HepG2 (cell line): ENCODE data around the gene NR3C2. TPM values are rescaled to one million over a fixed set of nuclear protein-coding genes. Genes with fewer than 3 reads are reported as not detected.

Experiments used
- ATAC-seq: fragments of 200-7000 bp; cut with Tn5 transposase; 3 replicates; pipeline ENCODE4 v1.9.1; 2020; ENCODE audit warnings: mild to moderate bottlenecking, moderate library complexity
- BruUV-seq: library from RNA; stranded (reverse); fragments of 400-500 nt; replicated peaks from 2 replicates; lab custom pipeline; 2021; lab: Mats Ljungman, UMichigan
- CTCF ChIA-PET: fragments of 300-600 bp; formaldehyde crosslinking; extraction: SDS; loops from one replicate; lab custom pipeline; 2021; ENCODE audit warnings: low total read pairs, inconsistent platforms, low intra/inter-chr PET ratio; lab: Yijun Ruan, JAX
- POLR2A ChIA-PET: fragments of 350-600 bp; sonication (Branson Sonifier 250); formaldehyde crosslinking; loops from one replicate; lab custom pipeline; 2020; ENCODE audit warnings: antibody characterized with exemption, inconsistent platforms; lab: Yijun Ruan, JAX
- DNase-seq: peaks from one replicate; pipeline ENCODE4 v3.0.0-alpha.2; 2015; ENCODE audit warnings: low spot score
- FAIRE-seq: peaks from 3 replicates; lab custom pipeline; 2011; peaks lifted over from hg19 to GRCh38; lab: Jason Lieb, UNC
- H2AFZ ChIP-seq: one replicate; pipeline ENCODE4 v1.6.1; 2011; ENCODE audit warnings: low read length, inconsistent platforms
- H3K27ac ChIP-seq: fragments of 300-600 bp; 3 replicates; pipeline ENCODE4 v1.8.0; 2011; ENCODE audit warnings: mixed run types, mild to moderate bottlenecking, mixed read lengths, low read length, inconsistent platforms; ENCODE audit not compliant: insufficient read depth; ENCODE audit errors: extremely low read length
- H3K27me3 ChIP-seq, 2 experiments: fragments of 200-600 bp in 1 of 2; 2 replicates in 1 of 2; 3 replicates in 1 of 2; pipeline versions ENCODE4 v1.6.0 to v1.8.0; 2011; ENCODE audit warnings: low read length in 2 of 2, mild to moderate bottlenecking in 2 of 2, moderate library complexity in 2 of 2, inconsistent platforms in 1 of 2; ENCODE audit not compliant: insufficient read depth in 2 of 2, control insufficient read depth in 1 of 2
- H3K36me3 ChIP-seq, 2 experiments: fragments of 200-600 bp in 1 of 2; replicated peaks in 1 of 2; 2 replicates in 1 of 2; 3 replicates in 1 of 2; pipeline versions ENCODE4 v1.5.1 to v1.8.0; 2011; ENCODE audit warnings: low read length in 2 of 2, inconsistent platforms in 1 of 2; ENCODE audit not compliant: insufficient read depth in 2 of 2, control insufficient read depth in 1 of 2
- H3K4me1 ChIP-seq: 2 replicates; pipeline ENCODE4 v1.5.1; 2012; ENCODE audit warnings: low read length, inconsistent platforms; ENCODE audit not compliant: insufficient read depth
- H3K4me2 ChIP-seq: 2 replicates; pipeline ENCODE4 v1.6.0; 2011; ENCODE audit warnings: low read depth, low read length, inconsistent platforms
- H3K4me3 ChIP-seq, 3 experiments: fragments of 200-600 bp in 1 of 3; sonication (generic), shearing (Covaris generic) in 1 of 3; replicated peaks in 1 of 3; 2 replicates each; pipeline ENCODE4 v1.5.1; 2011 to 2016; ENCODE audit warnings: low read length in 3 of 3, inconsistent platforms in 2 of 3, low read depth in 2 of 3, mild to moderate bottlenecking in 2 of 3, control low read depth in 1 of 3, mixed read lengths in 1 of 3; ENCODE audit not compliant: insufficient read depth in 1 of 3
- H3K79me2 ChIP-seq: one replicate; pipeline ENCODE4 v1.6.1; 2011; ENCODE audit warnings: low read length, inconsistent platforms; ENCODE audit not compliant: insufficient read depth
- H3K9ac ChIP-seq: 2 replicates; pipeline ENCODE4 v1.6.0; 2011; ENCODE audit warnings: mild to moderate bottlenecking, low read depth, low read length, inconsistent platforms; ENCODE audit not compliant: insufficient read depth
- H3K9me3 ChIP-seq: 2 replicates; pipeline ENCODE4 v1.5.1; 2012; ENCODE audit warnings: mild to moderate bottlenecking, low read length
- H4K20me1 ChIP-seq: 2 replicates; pipeline ENCODE4 v1.6.0; 2011; ENCODE audit warnings: inconsistent platforms, mild to moderate bottlenecking, low read length, moderate library complexity; ENCODE audit not compliant: insufficient read depth
- BCL6 ChIP-seq: IDR thresholded peaks from 2 replicates; pipeline ENCODE4 v1.6.1; 2016; ENCODE audit warnings: missing genetic modification reagents, missing compliant biosample characterization
- EHMT2 ChIP-seq: fragments of 200-600 bp; sonication (generic); IDR thresholded peaks from 2 replicates; pipeline ENCODE4 v1.7.0; 2017; ENCODE audit warnings: antibody characterized with exemption, low read depth, low read length, borderline replicate concordance
- HNRNPLL ChIP-seq: fragments of 200-400 bp; formaldehyde crosslinking; IDR thresholded peaks from 2 replicates; pipeline ENCODE4 v1.6.1; 2017; ENCODE audit warnings: mild to moderate bottlenecking, low read depth, low read length; ENCODE audit not compliant: poor library complexity, severe bottlenecking
- MIXL1 ChIP-seq: IDR thresholded peaks from 2 replicates; pipeline ENCODE4 v1.6.1; 2016
- MTF2 ChIP-seq: sonication (generic); formaldehyde crosslinking; IDR thresholded peaks from 2 replicates; pipeline ENCODE4 v1.5.0; 2020; ENCODE audit warnings: missing genetic modification reagents, borderline replicate concordance
- PHF8 ChIP-seq: sonication (generic); formaldehyde crosslinking; IDR thresholded peaks from 2 replicates; pipeline ENCODE4 v1.5.0; 2020; ENCODE audit warnings: missing genetic modification reagents
- SUZ12 ChIP-seq: fragments of 150-350 bp; IDR thresholded peaks from 2 replicates; pipeline ENCODE4 v1.6.1; 2014; ENCODE audit warnings: low read depth, low read length
- U2AF2 ChIP-seq: fragments of 200-400 bp; formaldehyde crosslinking; IDR thresholded peaks from 2 replicates; pipeline ENCODE4 v1.6.1; 2017; ENCODE audit warnings: low read depth, mild to moderate bottlenecking, low read length
- ZNF224 ChIP-seq: sonication (generic); formaldehyde crosslinking; IDR thresholded peaks from 2 replicates; pipeline ENCODE4 v1.5.0; 2020; ENCODE audit warnings: mild to moderate bottlenecking, missing genetic modification reagents
- ZNF329 ChIP-seq: sonication (generic); formaldehyde crosslinking; IDR thresholded peaks from 2 replicates; pipeline ENCODE4 v1.9.0; 2021; ENCODE audit warnings: low read depth, mild to moderate bottlenecking, missing genetic modification reagents
- ZNF33A ChIP-seq: sonication (generic); formaldehyde crosslinking; IDR thresholded peaks from 2 replicates; pipeline ENCODE4 v1.5.1; 2020; ENCODE audit warnings: missing genetic modification reagents, mild to moderate bottlenecking, moderate library complexity, borderline replicate concordance
- ZNF770 ChIP-seq: sonication (generic); formaldehyde crosslinking; IDR thresholded peaks from 2 replicates; pipeline ENCODE4 v1.5.0; 2020; ENCODE audit warnings: mild to moderate bottlenecking, missing genetic modification reagents
- ZNF777 ChIP-seq: sonication (generic); formaldehyde crosslinking; IDR thresholded peaks from 2 replicates; pipeline ENCODE4 v1.4.0; 2020; ENCODE audit warnings: missing genetic modification reagents
- WGBS: methylation state at CpG from one replicate; pipeline ENCODE4 v1.1.6; 2017; ENCODE audit warnings: low lambda C conversion rate; 5-methylcytosine and 5-hydroxymethylcytosine counted together
- in situ Hi-C: cut with HindIII; loops from 2 replicates; pipeline ENCODE4 v1.10.0; 2017; ENCODE audit warnings: low pct_unique_long_range_greater_than_20kb; ENCODE audit not compliant: extremely low pct_ligation_motif_present
- intact Hi-C: fragments of 100-400 bp; cut with micrococcal nuclease; formaldehyde crosslinking; loops from one replicate; pipeline ENCODE4 v1.10.0; 2022; ENCODE audit not compliant: unreplicated experiment
- polyA plus RNA-seq, 8 experiments: library from polyadenylated mRNA; depleted of rRNA in 3 of 8; stranded (reverse) in 7 of 8; unstranded in 1 of 8; fragments of >200 nt; fragmentation: Illumina TruSeq in 4 of 8; extraction: Trizol in 4 of 8; gene quantifications; 2 replicates each; pipeline versions ENCODE4 v1.2.1 to v1.2.3, GENCODE V29; 2011 to 2016; ENCODE audit warnings: low read depth in 4 of 8, missing spikeins in 1 of 8, mixed read lengths in 1 of 8; ENCODE audit not compliant: insufficient read depth in 1 of 8
- total RNA-seq, 5 experiments: library from RNA; depleted of rRNA; stranded (reverse); fragments of >200 nt; fragmentation: Illumina TruSeq; extraction: Trizol; gene quantifications; 2 replicates each; pipeline ENCODE4 v1.2.3, GENCODE V29; 2016; ENCODE audit warnings: low read depth in 1 of 5
- TF ChIP-seq, protein P1 (sequence below): sonication (generic); formaldehyde crosslinking; IDR thresholded peaks from 2 replicates; pipeline ENCODE4 v1.4.0; 2020; ENCODE audit warnings: mild to moderate bottlenecking, missing genetic modification reagents
- TF ChIP-seq, protein P2 (sequence below): sonication (generic); formaldehyde crosslinking; IDR thresholded peaks from 2 replicates; pipeline ENCODE4 v1.4.0; 2020; ENCODE audit warnings: mild to moderate bottlenecking, missing genetic modification reagents

Gene NR3C2
- total and polyA plus RNA-seq, 2 of the 13 experiments (the other 11 are each of a cell fraction or from before 2014, with no cell fraction given), result 0.26 to 0.46 TPM

DNA sequence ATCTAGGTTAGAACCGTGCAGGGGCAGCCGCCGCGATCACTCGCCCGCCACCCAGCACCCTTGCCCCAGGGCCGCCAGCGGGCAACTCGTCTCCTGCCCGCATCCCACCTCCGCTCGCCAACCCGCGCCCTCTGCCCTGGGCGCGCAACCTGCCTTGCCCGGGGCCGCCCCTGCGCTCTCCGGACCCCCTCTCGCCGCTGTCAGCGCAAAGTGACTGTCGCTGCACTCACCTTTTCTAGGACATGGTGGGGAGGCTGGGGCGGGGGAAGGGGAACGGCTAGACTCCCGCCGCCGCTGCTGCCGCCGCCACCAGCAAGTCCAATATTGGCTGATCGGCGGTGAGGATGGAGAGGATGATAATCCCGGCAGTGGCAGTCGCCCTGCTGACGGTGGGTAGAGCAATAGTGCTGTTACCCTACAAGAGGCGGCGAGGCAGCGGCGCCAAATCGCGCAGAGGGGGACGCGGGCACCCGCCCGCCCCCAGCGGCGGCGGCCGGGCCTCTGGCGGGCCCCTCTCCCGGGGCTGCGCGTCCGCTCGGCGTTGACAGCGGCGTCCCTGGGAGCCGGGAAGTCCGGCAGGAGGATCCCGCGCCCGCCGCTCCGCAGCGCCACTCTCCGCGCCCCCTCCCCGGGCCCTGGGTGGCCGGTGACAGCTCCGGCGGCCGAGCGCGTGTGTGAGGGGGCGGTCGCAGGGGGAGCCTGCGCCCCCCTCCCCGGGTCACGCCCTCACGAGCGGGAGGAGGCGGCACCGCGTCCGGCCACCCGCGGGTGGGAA lies 2.3 kb upstream of the NR3C2 start (continued):
- TF ChIP-seq ZNF770 (no peak), HNRNPLL (peak; percentile 86)
- TF ChIP-seq, all 625 proteins: peak for 4

- no peak for ATAC-seq
- CTCF ChIA-PET, result no interaction called here
- Histone ChIP-seq H2AFZ (no peak overlapping the region), H4K20me1 (no peaks in the 10 kb centered on the region), H3K4me3 (peak overlapping the region; percentile 57 to 69 (median 67)), H3K27ac (no peak overlapping the region), H3K4me2 (peak overlapping the region; percentile 100), H3K27me3 (peaks cover 0 to 44% of the 10 kb centered on the region in 2 experiments; a peak in 3 of 5 replicates), H3K9me3 (no peaks in the 10 kb centered on the region), H3K9ac (no peak overlapping the region), H3K4me1 (peaks cover 23% of the 10 kb centered on the region), H3K36me3 (no peaks in the 10 kb centered on the region), H3K79me2 (no peaks in the 10 kb centered on the region)
- 23% methylated on average over 6 of the region's 64 CpGs for WGBS
- FAIRE-seq, result no peak
- DNase-seq, result no peak
- POLR2A ChIA-PET, result no interaction called here
- no TSS peak for BruUV-seq
- intact Hi-C loops, result loop anchor here (5.0 to 10.0 kb wide), 2 partner anchors 66 to 149 kb away; no protein-coding TSS in a partner anchor
- in situ Hi-C loops, result no loop called here
- TF ChIP-seq SUZ12 (no peak), ZNF329 (CRISPR knock-in tag) (no peak), ZNF33A (no peak), ZNF777 (CRISPR knock-in tag) (peak; percentile 41; the same call in 1 of the 2 replicates), PHF8 (CRISPR knock-in tag) (0 out of 2 replicates have a peak, but pooled peaks have one; percentile 17), MIXL1 (CRISPR knock-in tag) (no peak), U2AF2 (no peak), BCL6 (CRISPR knock-in tag) (no peak), ZNF224 (CRISPR knock-in tag) (no peak), MTF2 (CRISPR knock-in tag) (0 out of 2 replicates have a peak, but pooled peaks have one; percentile 68), EHMT2 (no peak)
- TF ChIP-seq, protein P1, sequence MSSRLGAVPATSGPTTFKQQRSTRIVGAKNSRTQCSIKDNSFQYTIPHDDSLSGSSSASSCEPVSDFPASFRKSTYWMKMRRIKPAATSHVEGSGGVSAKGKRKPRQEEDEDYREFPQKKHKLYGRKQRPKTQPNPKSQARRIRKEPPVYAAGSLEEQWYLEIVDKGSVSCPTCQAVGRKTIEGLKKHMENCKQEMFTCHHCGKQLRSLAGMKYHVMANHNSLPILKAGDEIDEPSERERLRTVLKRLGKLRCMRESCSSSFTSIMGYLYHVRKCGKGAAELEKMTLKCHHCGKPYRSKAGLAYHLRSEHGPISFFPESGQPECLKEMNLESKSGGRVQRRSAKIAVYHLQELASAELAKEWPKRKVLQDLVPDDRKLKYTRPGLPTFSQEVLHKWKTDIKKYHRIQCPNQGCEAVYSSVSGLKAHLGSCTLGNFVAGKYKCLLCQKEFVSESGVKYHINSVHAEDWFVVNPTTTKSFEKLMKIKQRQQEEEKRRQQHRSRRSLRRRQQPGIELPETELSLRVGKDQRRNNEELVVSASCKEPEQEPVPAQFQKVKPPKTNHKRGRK (CRISPR knock-in tag), result no peak
- TF ChIP-seq, protein P2, sequence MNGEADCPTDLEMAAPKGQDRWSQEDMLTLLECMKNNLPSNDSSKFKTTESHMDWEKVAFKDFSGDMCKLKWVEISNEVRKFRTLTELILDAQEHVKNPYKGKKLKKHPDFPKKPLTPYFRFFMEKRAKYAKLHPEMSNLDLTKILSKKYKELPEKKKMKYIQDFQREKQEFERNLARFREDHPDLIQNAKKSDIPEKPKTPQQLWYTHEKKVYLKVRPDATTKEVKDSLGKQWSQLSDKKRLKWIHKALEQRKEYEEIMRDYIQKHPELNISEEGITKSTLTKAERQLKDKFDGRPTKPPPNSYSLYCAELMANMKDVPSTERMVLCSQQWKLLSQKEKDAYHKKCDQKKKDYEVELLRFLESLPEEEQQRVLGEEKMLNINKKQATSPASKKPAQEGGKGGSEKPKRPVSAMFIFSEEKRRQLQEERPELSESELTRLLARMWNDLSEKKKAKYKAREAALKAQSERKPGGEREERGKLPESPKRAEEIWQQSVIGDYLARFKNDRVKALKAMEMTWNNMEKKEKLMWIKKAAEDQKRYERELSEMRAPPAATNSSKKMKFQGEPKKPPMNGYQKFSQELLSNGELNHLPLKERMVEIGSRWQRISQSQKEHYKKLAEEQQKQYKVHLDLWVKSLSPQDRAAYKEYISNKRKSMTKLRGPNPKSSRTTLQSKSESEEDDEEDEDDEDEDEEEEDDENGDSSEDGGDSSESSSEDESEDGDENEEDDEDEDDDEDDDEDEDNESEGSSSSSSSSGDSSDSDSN (CRISPR knock-in tag), result 0 out of 2 replicates have a peak, but pooled peaks have one; percentile 9
Observed at GRCh38 chr4:148443512-148444295, 1.5 kb upstream of the NR3C2 start.
